IMR-90 (cell line): ENCODE measurements around the gene DCHS1. TPM values are rescaled to one million over a fixed set of nuclear protein-coding genes. Genes with fewer than 3 reads are reported as not detected.

Experiments
- ATAC-seq: fragments of 200-7000 bp; cut with Tn5 transposase; 2 replicates; pipeline ENCODE4 v1.9.1; 2020; ENCODE audit warnings: low read depth, mild to moderate bottlenecking, moderate library complexity
- BruUV-seq: library from RNA; stranded (reverse); fragments of 400-500 nt; replicated peaks from 2 replicates; lab custom pipeline; 2021; lab: Mats Ljungman, UMichigan
- CTCF ChIA-PET: fragments of 300-600 bp; formaldehyde crosslinking; extraction: SDS; loops from one replicate; lab custom pipeline; 2021; ENCODE audit warnings: antibody characterized with exemption; lab: Yijun Ruan, JAX
- POLR2A ChIA-PET: fragments of 300-600 bp; sonication (Branson Sonifier 250); formaldehyde crosslinking; loops from one replicate; lab custom pipeline; 2022; ENCODE audit warnings: antibody characterized with exemption; ENCODE audit not compliant: unreplicated experiment; lab: Charles Lee
- DNase-seq: peaks from one replicate; pipeline ENCODE4 v3.0.0; 2013
- H2AFZ ChIP-seq: replicated peaks from 2 replicates; pipeline ENCODE3; 2013; ENCODE audit warnings: low read length, mild to moderate bottlenecking; ENCODE audit not compliant: poor library complexity
- H2AK5ac ChIP-seq: 2 replicates; pipeline ENCODE4 v1.6.1; 2013; ENCODE audit warnings: low read depth, low read length, inconsistent platforms
- H2AK9ac ChIP-seq: replicated peaks from 2 replicates; pipeline ENCODE3; 2013; ENCODE audit warnings: mild to moderate bottlenecking, low read depth, low read length, moderate library complexity; ENCODE audit not compliant: poor library complexity
- H2BK120ac ChIP-seq: 2 replicates; pipeline ENCODE4 v1.6.1; 2013; ENCODE audit warnings: low read depth, low read length, inconsistent platforms
- H2BK15ac ChIP-seq: 3 replicates; pipeline ENCODE4 v1.6.1; 2013; ENCODE audit warnings: low read depth, low read length, inconsistent platforms
- H2BK20ac ChIP-seq: 2 replicates; pipeline ENCODE4 v1.6.1; 2013; ENCODE audit warnings: low read depth, mild to moderate bottlenecking, inconsistent platforms, low read length, moderate library complexity
- H2BK5ac ChIP-seq: 2 replicates; pipeline ENCODE4 v1.6.1; 2013; ENCODE audit warnings: mild to moderate bottlenecking, low read depth, low read length, inconsistent platforms; ENCODE audit not compliant: poor library complexity, severe bottlenecking
- H3K14ac ChIP-seq: replicated peaks from 2 replicates; pipeline ENCODE4 v1.6.1; 2013; ENCODE audit warnings: low read depth, low read length, inconsistent platforms
- H3K18ac ChIP-seq: 2 replicates; pipeline ENCODE4 v1.6.1; 2013; ENCODE audit warnings: low read depth, low read length, control low read depth
- H3K23ac ChIP-seq: 2 replicates; pipeline ENCODE4 v1.6.1; 2013; ENCODE audit warnings: low read depth, low read length, inconsistent platforms
- H3K27ac ChIP-seq: 2 replicates; pipeline ENCODE4 v1.5.1; 2013; ENCODE audit warnings: mild to moderate bottlenecking, control low read depth, low read length; ENCODE audit not compliant: insufficient read depth
- H3K27me3 ChIP-seq: 2 replicates; pipeline ENCODE4 v1.6.1; 2013; ENCODE audit warnings: low read length; ENCODE audit not compliant: control insufficient read depth, insufficient read depth
- H3K36me3 ChIP-seq: 2 replicates; pipeline ENCODE4 v1.6.1; 2013; ENCODE audit warnings: low read length, mixed read lengths; ENCODE audit not compliant: control insufficient read depth, insufficient read depth
- H3K4ac ChIP-seq: 2 replicates; pipeline ENCODE4 v1.6.1; 2013; ENCODE audit warnings: low read depth, low read length, inconsistent platforms
- H3K4me1 ChIP-seq: 2 replicates; pipeline ENCODE4 v1.6.1; 2013; ENCODE audit warnings: low read length, mixed read lengths; ENCODE audit not compliant: control insufficient read depth, insufficient read depth
- H3K4me2 ChIP-seq: 2 replicates; pipeline ENCODE4 v1.6.1; 2013; ENCODE audit warnings: low read depth, mild to moderate bottlenecking, control low read depth, low read length, moderate library complexity
- H3K4me3 ChIP-seq: 2 replicates; pipeline ENCODE4 v1.5.1; 2013; ENCODE audit warnings: low read depth, mild to moderate bottlenecking, control low read depth, low read length, moderate library complexity; ENCODE audit not compliant: insufficient read depth
- H3K56ac ChIP-seq: 2 replicates; pipeline ENCODE4 v1.6.1; 2013; ENCODE audit warnings: low read length, inconsistent platforms; ENCODE audit not compliant: insufficient read depth; ENCODE audit errors: extremely low read depth
- H3K79me1 ChIP-seq, 2 experiments: 2 replicates each; pipeline ENCODE4 v1.6.1; 2013; ENCODE audit warnings: low read length in 2 of 2, inconsistent platforms in 1 of 2, low read depth in 1 of 2
- H3K9ac ChIP-seq: 2 replicates; pipeline ENCODE4 v1.6.1; 2013; ENCODE audit warnings: low read depth, low read length, control low read depth
- H3K9me1 ChIP-seq: 2 replicates; pipeline ENCODE4 v1.6.1; 2013; ENCODE audit warnings: low read length, inconsistent platforms; ENCODE audit not compliant: insufficient read depth
- H3K9me3 ChIP-seq: 2 replicates; pipeline ENCODE4 v1.6.1; 2013; ENCODE audit warnings: low read length; ENCODE audit not compliant: control insufficient read depth, insufficient read depth
- H4K20me1 ChIP-seq: 2 replicates; pipeline ENCODE4 v1.6.1; 2013; ENCODE audit warnings: low read length, inconsistent platforms; ENCODE audit not compliant: insufficient read depth
- H4K5ac ChIP-seq: 2 replicates; pipeline ENCODE4 v1.6.1; 2013; ENCODE audit warnings: mild to moderate bottlenecking, low read depth, low read length, control low read depth
- H4K8ac ChIP-seq, 2 experiments: 2 replicates each; pipeline ENCODE4 v1.6.1; 2013; ENCODE audit warnings: low read depth in 2 of 2, low read length in 2 of 2, control low read depth in 1 of 2, inconsistent platforms in 1 of 2
- H4K91ac ChIP-seq: 2 replicates; pipeline ENCODE4 v1.6.1; 2013; ENCODE audit warnings: low read depth, low read length, inconsistent platforms; ENCODE audit not compliant: insufficient read depth
- CHD1 ChIP-seq: IDR thresholded peaks from 2 replicates; pipeline ENCODE4 v1.6.1; 2012; ENCODE audit warnings: low read depth, low read length, improper control_type of control experiment
- MAFK ChIP-seq: IDR thresholded peaks from 2 replicates; pipeline ENCODE4 v1.6.1; 2012; ENCODE audit warnings: low read depth, low read length, improper control_type of control experiment
- MAZ ChIP-seq: IDR thresholded peaks from 2 replicates; pipeline ENCODE4 v1.6.1; 2012; ENCODE audit warnings: low read depth, mild to moderate bottlenecking, low read length, improper control_type of control experiment, moderate library complexity, borderline replicate concordance
- MXI1 ChIP-seq: IDR thresholded peaks from 2 replicates; pipeline ENCODE4 v1.6.1; 2012; ENCODE audit warnings: low read depth, mild to moderate bottlenecking, low read length, moderate library complexity, borderline replicate concordance
- RAD21 ChIP-seq: IDR thresholded peaks from 2 replicates; pipeline ENCODE4 v1.6.1; 2012; ENCODE audit warnings: low read length, improper control_type of control experiment
- RCOR1 ChIP-seq: IDR thresholded peaks from 2 replicates; pipeline ENCODE4 v1.6.1; 2012; ENCODE audit warnings: mild to moderate bottlenecking, low read length, improper control_type of control experiment; ENCODE audit not compliant: insufficient replicate concordance
- RFX5 ChIP-seq: IDR thresholded peaks from 2 replicates; pipeline ENCODE4 v1.8.0; 2012; ENCODE audit warnings: low read depth, mild to moderate bottlenecking, low read length, moderate library complexity
- SMC3 ChIP-seq: fragments of 150-350 bp; IDR thresholded peaks from 2 replicates; pipeline ENCODE4 v1.6.1; 2016; ENCODE audit warnings: low read depth, mild to moderate bottlenecking, antibody characterized with exemption, low read length, moderate library complexity
- WGBS, 2 experiments: methylation state at CpG; one replicate each; pipeline versions ENCODE4 v1.1.5 to v1.1.7; 2013; ENCODE audit warnings: missing lambda C conversion rate in 2 of 2; ENCODE audit not compliant: insufficient read length in 1 of 2; ENCODE audit errors: extremely low coverage in 2 of 2; 5-methylcytosine and 5-hydroxymethylcytosine counted together
- dilution Hi-C: fragments of 300-500 bp; cut with HindIII; formaldehyde crosslinking; loops from one replicate; pipeline ENCODE4 v1.14.3; 2018; ENCODE audit warnings: low sequenced_read_pairs; ENCODE audit not compliant: unreplicated experiment
- in situ Hi-C: fragments of 300-500 bp; cut with MboI; formaldehyde crosslinking; loops from 3 replicates; pipeline ENCODE4 v1.14.3; 2019; ENCODE audit warnings: low sequenced_read_pairs, inconsistent platforms, mixed read lengths
- intact Hi-C: fragments of 100-400 bp; cut with micrococcal nuclease; formaldehyde crosslinking; loops from 2 replicates; pipeline ENCODE4 v1.10.0; 2022
- polyA plus RNA-seq, 3 experiments: library from polyadenylated mRNA; depleted of rRNA; stranded (reverse); fragments of >200 nt; gene quantifications; 2 replicates each; pipeline ENCODE4 v1.2.3, GENCODE V29; 2012; ENCODE audit warnings: low replicate concordance in 1 of 3
- total RNA-seq: library from RNA; depleted of rRNA; stranded (reverse); fragments of >200 nt; gene quantifications from 2 replicates; pipeline ENCODE4 v1.2.3, GENCODE V29; 2012
- TF ChIP-seq, protein P1 (sequence below): fragments of 150-350 bp; IDR thresholded peaks from 2 replicates; pipeline ENCODE4 v1.6.1; 2016; ENCODE audit warnings: low read depth, mild to moderate bottlenecking, low read length, moderate library complexity, borderline replicate concordance
- TF ChIP-seq, protein P2 (sequence below): conservative IDR thresholded peaks from 2 replicates; pipeline ENCODE4 v1.5.1; 2012; ENCODE audit warnings: mild to moderate bottlenecking, low read depth, low read length, improper control_type of control experiment

Gene DCHS1
- total and polyA plus RNA-seq, 2 of the 4 experiments (the other 2 are of a cell fraction): 1.4 to 3.3 TPM

DNA sequence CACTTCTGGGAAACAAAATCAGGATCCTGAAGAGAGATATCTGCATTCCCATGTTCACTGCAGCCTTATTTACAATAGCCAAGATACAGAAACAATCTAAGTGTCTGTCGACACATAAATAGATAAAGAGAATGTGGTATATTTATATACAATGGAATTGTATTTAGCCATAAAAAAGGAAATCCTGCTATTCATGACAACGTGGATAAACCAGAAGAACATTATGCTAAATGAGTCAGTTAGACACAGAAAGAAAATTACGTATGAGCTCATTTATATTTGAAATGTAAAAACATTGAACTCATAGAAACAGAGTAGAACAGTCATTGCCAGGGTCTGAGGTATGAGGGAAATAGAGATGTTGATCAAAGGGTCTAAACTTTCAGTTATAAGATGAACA is 21.4 kb upstream of the DCHS1 start:
- no peak overlapping the region for H4K91ac ChIP-seq
- no peak overlapping the region for H2BK120ac ChIP-seq
- H2AK5ac ChIP-seq: no peak overlapping the region
- no peak overlapping the region for H4K5ac ChIP-seq
- no peak overlapping the region for H3K4me2 ChIP-seq
- H3K9ac ChIP-seq: no peak overlapping the region
- peaks cover 13 to 16% of the 10 kb centered on the region in 2 experiments for H3K79me1 ChIP-seq
- POLR2A ChIA-PET: no interaction called here
- WGBS, 2 experiments: 40% methylated on average over 1 of the region's 3 CpGs; no CpG with 5 or more reads in 1 of the 2 experiments
- no peak for ATAC-seq
- no peak overlapping the region for H3K56ac ChIP-seq
- H2BK15ac ChIP-seq: no peak overlapping the region
- dilution Hi-C loops: no loop called here
- TF ChIP-seq, protein P1, sequence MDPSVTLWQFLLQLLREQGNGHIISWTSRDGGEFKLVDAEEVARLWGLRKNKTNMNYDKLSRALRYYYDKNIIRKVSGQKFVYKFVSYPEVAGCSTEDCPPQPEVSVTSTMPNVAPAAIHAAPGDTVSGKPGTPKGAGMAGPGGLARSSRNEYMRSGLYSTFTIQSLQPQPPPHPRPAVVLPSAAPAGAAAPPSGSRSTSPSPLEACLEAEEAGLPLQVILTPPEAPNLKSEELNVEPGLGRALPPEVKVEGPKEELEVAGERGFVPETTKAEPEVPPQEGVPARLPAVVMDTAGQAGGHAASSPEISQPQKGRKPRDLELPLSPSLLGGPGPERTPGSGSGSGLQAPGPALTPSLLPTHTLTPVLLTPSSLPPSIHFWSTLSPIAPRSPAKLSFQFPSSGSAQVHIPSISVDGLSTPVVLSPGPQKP: no peak
- no peak for TF ChIP-seq RFX5
- TF ChIP-seq MXI1: no peak
- no peak for TF ChIP-seq RAD21
- TF ChIP-seq SMC3: no peak
- TF ChIP-seq MAFK: no peak
- no peak for TF ChIP-seq CHD1
- TF ChIP-seq MAZ: no peak
- TF ChIP-seq RCOR1: no peak
- TF ChIP-seq, protein P2, sequence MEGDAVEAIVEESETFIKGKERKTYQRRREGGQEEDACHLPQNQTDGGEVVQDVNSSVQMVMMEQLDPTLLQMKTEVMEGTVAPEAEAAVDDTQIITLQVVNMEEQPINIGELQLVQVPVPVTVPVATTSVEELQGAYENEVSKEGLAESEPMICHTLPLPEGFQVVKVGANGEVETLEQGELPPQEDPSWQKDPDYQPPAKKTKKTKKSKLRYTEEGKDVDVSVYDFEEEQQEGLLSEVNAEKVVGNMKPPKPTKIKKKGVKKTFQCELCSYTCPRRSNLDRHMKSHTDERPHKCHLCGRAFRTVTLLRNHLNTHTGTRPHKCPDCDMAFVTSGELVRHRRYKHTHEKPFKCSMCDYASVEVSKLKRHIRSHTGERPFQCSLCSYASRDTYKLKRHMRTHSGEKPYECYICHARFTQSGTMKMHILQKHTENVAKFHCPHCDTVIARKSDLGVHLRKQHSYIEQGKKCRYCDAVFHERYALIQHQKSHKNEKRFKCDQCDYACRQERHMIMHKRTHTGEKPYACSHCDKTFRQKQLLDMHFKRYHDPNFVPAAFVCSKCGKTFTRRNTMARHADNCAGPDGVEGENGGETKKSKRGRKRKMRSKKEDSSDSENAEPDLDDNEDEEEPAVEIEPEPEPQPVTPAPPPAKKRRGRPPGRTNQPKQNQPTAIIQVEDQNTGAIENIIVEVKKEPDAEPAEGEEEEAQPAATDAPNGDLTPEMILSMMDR: no peak
- H4K8ac ChIP-seq: no peak overlapping the region
- H3K18ac ChIP-seq: no peak overlapping the region
- in situ Hi-C loops: no loop called here
- no peak overlapping the region for H3K4me3 ChIP-seq
- H3K9me1 ChIP-seq: peaks cover 3% of the 10 kb centered on the region
- H2BK20ac ChIP-seq: no peak overlapping the region
- DNase-seq: no peak
- no peak overlapping the region for H3K4ac ChIP-seq
- H3K23ac ChIP-seq: no peak overlapping the region
- H3K4me1 ChIP-seq: peaks cover 2% of the 10 kb centered on the region; the same call in 1 of the 2 replicates
- H3K27ac ChIP-seq: no peak overlapping the region
- CTCF ChIA-PET: no interaction called here
- no peak overlapping the region for H3K14ac ChIP-seq
- no peak overlapping the region for H2AK9ac ChIP-seq
- no peak overlapping the region for H2AFZ ChIP-seq
- BruUV-seq: no TSS peak
- no peak overlapping the region for H2BK5ac ChIP-seq
- H3K36me3 ChIP-seq: peaks cover 9% of the 10 kb centered on the region
- no peaks in the 10 kb centered on the region for H3K27me3 ChIP-seq
- intact Hi-C loops: no loop called here
- H4K20me1 ChIP-seq: 0 out of 2 replicates have a peak, but pooled peaks cover 7% of the 10 kb centered on the region
- H3K9me3 ChIP-seq: no peaks in the 10 kb centered on the region
